Osteocyte (in vitro differentiated cells): ENCODE data around the gene MRTFA. TPM values are rescaled to one million over a fixed set of nuclear protein-coding genes. Genes with fewer than 3 reads are reported as not detected.

Experiments
- DNase-seq: peaks from one replicate; pipeline ENCODE4 v3.0.0; 2021; ENCODE audit warnings: mixed read lengths; ENCODE audit not compliant: unreplicated experiment; ENCODE audit errors: extremely low spot score
- H3K27ac Mint-ChIP-seq: one replicate; pipeline ENCODE4 v1.8.0; 2021; ENCODE audit warnings: mild to moderate bottlenecking, mixed read lengths; ENCODE audit not compliant: unreplicated experiment
- H3K27me3 Mint-ChIP-seq: one replicate; pipeline ENCODE4 v1.8.0; 2021; ENCODE audit warnings: mixed read lengths; ENCODE audit not compliant: unreplicated experiment
- H3K36me3 Mint-ChIP-seq: one replicate; pipeline ENCODE4 v1.8.0; 2021; ENCODE audit warnings: mixed read lengths; ENCODE audit not compliant: unreplicated experiment
- H3K4me1 Mint-ChIP-seq: one replicate; pipeline ENCODE4 v1.8.0; 2021; ENCODE audit warnings: mixed read lengths; ENCODE audit not compliant: unreplicated experiment
- H3K4me3 Mint-ChIP-seq: one replicate; pipeline ENCODE4 v1.8.0; 2021; ENCODE audit warnings: mild to moderate bottlenecking, moderate library complexity, mixed read lengths; ENCODE audit not compliant: unreplicated experiment
- H3K9me3 Mint-ChIP-seq: one replicate; pipeline ENCODE4 v1.8.0; 2021; ENCODE audit warnings: mixed read lengths; ENCODE audit not compliant: unreplicated experiment
- total RNA-seq: library from RNA; stranded (reverse); gene quantifications from 2 replicates; pipeline ENCODE4 v1.2.1, GENCODE V29; 2021
- TF ChIP-seq, protein P1 (sequence below): fragments of 200-600 bp; sonication (generic); IDR thresholded peaks from 2 replicates; pipeline ENCODE4 v1.5.0; 2021; ENCODE audit warnings: antibody characterized with exemption, mild to moderate bottlenecking, moderate library complexity

MRTFA gene
- total RNA-seq, 1 donor from 2014 or later, result 59.0 TPM

DNA sequence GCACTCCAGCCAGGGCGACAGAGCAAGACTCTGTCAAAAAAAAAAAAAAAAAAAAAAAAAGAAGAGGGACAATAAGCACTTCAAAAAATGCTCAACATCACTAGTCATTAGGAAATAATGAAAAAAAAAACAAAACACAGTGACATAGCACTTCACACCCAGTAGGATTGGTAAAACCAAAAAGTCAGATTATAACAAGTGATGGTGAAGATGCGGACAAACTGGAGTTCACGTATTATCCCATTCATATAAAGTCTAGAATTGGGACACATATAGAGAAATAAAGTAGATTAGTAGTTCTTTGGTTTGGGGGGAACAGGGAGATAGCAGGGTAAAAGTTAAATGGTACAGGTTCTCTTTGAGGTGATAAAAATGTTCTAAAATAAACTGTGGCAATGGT is 64.6 kb downstream of the MRTFA start:
- DNase-seq, result no peak
- peaks cover 24% of the 10 kb centered on the region for H3K4me1 Mint-ChIP-seq
- no peak overlapping the region for H3K4me3 Mint-ChIP-seq
- H3K36me3 Mint-ChIP-seq, result peaks cover 21% of the 10 kb centered on the region
- no peaks in the 10 kb centered on the region for H3K27me3 Mint-ChIP-seq
- no peak overlapping the region for H3K27ac Mint-ChIP-seq
- TF ChIP-seq, protein P1, sequence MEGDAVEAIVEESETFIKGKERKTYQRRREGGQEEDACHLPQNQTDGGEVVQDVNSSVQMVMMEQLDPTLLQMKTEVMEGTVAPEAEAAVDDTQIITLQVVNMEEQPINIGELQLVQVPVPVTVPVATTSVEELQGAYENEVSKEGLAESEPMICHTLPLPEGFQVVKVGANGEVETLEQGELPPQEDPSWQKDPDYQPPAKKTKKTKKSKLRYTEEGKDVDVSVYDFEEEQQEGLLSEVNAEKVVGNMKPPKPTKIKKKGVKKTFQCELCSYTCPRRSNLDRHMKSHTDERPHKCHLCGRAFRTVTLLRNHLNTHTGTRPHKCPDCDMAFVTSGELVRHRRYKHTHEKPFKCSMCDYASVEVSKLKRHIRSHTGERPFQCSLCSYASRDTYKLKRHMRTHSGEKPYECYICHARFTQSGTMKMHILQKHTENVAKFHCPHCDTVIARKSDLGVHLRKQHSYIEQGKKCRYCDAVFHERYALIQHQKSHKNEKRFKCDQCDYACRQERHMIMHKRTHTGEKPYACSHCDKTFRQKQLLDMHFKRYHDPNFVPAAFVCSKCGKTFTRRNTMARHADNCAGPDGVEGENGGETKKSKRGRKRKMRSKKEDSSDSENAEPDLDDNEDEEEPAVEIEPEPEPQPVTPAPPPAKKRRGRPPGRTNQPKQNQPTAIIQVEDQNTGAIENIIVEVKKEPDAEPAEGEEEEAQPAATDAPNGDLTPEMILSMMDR, result no peak
- no peaks in the 10 kb centered on the region for H3K9me3 Mint-ChIP-seq

DNA sequence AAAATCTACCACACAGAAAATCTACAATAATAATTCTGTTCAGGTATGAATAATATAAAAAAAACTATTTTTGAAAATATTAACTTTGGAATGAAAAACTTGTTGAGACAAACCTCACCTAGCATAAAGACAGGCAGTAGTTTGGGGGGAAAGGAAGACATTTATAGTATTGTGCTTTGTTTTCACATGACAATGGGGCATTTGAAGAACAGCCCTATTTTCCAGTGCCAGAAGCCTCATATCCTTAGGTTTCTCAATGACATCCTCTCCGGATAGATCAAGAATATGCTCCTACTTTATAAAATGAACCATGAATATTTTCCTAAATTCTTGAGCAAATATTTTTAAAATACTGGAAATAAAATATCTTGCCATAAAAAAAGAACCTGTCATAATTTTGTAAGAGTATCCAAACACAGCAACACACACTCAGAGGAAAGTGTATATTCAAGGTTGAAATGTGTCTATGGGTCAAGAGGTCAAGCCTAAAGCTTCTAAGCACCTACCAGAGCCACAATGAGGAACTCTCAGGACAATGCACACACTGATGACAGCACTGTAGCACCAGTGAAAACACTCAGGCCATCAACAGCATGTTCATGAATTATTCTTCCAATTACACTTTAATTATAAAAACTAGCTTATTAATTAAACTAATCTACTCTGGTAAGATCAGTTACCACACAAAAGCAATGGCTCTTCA is 68.7 kb downstream of the MRTFA start:
- Mint-ChIP-seq H3K27me3 (no peaks in the 10 kb centered on the region), H3K36me3 (peaks cover 19% of the 10 kb centered on the region), H3K4me3 (no peak overlapping the region), H3K27ac (peak overlapping the region; percentile 43), H3K9me3 (no peaks in the 10 kb centered on the region), H3K4me1 (peaks cover 27% of the 10 kb centered on the region)
- no peak for DNase-seq
- TF ChIP-seq, protein P1, result no peak

DNA sequence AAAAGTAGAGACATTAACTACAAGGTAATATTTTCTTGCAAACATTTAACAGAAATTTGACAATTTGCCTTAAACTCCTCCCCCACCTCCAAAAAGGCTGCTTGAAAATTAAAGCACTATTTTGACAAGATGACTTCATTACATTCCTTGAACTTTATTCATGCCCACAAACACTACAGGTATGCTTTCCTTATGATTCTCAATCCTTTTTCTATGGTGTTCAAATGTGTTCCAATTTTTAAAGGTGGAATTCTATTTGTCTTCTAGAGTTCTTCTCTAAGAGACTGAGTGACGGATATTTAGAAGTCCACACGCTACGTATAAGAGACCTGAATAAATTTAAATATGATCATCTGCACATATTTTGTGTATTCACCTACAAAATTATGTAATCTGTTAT is 69.4 kb downstream of the MRTFA start:
- no peak for DNase-seq
- Mint-ChIP-seq H3K9me3 (no peaks in the 10 kb centered on the region), H3K36me3 (peaks cover 12% of the 10 kb centered on the region), H3K27ac (peak overlapping the region; percentile 43), H3K4me3 (no peak overlapping the region), H3K27me3 (no peaks in the 10 kb centered on the region), H3K4me1 (peaks cover 23% of the 10 kb centered on the region)
- TF ChIP-seq, protein P1, result no peak

DNA sequence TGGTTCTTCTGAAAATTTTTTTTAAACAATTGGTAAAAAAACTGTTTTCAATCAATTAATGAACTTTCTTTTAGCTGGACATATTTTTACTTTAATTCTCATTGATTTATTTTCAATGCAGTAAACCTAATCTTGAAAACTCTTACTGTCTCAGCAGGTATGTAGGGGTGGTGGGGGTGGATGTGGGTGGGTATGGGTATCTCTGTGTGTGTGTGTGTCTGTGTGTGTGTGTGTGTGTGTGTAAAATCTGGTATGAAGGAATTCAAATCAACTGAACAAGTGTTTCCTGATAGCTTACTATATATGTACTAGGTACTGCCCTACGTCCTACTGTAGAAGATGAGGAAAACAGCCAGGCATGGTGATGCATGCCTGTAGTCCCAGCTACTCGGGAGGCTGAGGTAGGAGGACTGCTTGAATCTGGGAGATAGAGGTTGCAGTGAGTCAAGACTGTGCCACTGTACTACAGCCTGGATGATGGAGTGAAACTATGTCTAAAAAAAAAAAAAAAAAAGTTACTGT is 75.5 kb downstream of the MRTFA start:
- Mint-ChIP-seq H3K9me3 (no peaks in the 10 kb centered on the region), H3K36me3 (peaks cover 4% of the 10 kb centered on the region), H3K27ac (no peak overlapping the region), H3K4me3 (no peak overlapping the region), H3K4me1 (peaks cover 19% of the 10 kb centered on the region), H3K27me3 (no peaks in the 10 kb centered on the region)
- TF ChIP-seq, protein P1, result no peak
- DNase-seq, result no peak

DNA sequence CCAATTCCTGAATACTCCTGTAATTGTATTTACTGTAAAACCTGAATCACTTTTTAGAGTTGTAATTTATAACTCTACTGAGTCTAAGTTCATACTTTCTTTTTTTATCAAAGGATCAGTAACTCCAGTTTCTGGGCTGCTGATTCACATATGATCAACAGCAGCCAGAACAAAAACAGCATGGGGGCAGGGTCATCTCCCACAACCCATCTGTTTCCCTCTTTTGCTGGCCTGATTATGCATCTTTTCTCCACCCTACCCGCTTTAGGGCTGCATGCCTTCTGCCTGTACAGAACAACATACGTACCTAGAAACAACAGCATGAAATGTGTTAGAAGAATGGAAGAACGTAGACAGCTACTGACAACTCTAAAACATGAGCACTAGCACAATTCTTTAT is 76.0 kb downstream of the MRTFA start:
- DNase-seq, result no peak
- TF ChIP-seq, protein P1, result no peak
- no peaks in the 10 kb centered on the region for H3K27me3 Mint-ChIP-seq
- H3K9me3 Mint-ChIP-seq, result no peaks in the 10 kb centered on the region
- no peak overlapping the region for H3K4me3 Mint-ChIP-seq
- H3K27ac Mint-ChIP-seq, result peak overlapping the region; percentile 3
- peaks cover 4% of the 10 kb centered on the region for H3K36me3 Mint-ChIP-seq
- peaks cover 16% of the 10 kb centered on the region for H3K4me1 Mint-ChIP-seq
